Glomerular endothelial cell (primary cell): ENCODE measurements around the gene MGAT3. TPM values are rescaled to one million over a fixed set of nuclear protein-coding genes. Genes with fewer than 3 reads are reported as not detected.
A peak's percentile ranks its signal among the peaks of the same experiment; 100 is the strongest.

Experiments
- DNase-seq: peaks from one replicate; pipeline ENCODE4 v3.0.0-alpha.2; 2011; ENCODE audit warnings: low read depth, low spot score; ENCODE audit errors: extremely low read depth
- total RNA-seq: library from RNA; depleted of rRNA; stranded (reverse); fragments of >200 nt; gene quantifications from 2 replicates; pipeline ENCODE4 v1.2.3, GENCODE V29; 2015

Gene MGAT3
- total RNA-seq, 1 donor from 2014 or later: 0.12 TPM

DNA sequence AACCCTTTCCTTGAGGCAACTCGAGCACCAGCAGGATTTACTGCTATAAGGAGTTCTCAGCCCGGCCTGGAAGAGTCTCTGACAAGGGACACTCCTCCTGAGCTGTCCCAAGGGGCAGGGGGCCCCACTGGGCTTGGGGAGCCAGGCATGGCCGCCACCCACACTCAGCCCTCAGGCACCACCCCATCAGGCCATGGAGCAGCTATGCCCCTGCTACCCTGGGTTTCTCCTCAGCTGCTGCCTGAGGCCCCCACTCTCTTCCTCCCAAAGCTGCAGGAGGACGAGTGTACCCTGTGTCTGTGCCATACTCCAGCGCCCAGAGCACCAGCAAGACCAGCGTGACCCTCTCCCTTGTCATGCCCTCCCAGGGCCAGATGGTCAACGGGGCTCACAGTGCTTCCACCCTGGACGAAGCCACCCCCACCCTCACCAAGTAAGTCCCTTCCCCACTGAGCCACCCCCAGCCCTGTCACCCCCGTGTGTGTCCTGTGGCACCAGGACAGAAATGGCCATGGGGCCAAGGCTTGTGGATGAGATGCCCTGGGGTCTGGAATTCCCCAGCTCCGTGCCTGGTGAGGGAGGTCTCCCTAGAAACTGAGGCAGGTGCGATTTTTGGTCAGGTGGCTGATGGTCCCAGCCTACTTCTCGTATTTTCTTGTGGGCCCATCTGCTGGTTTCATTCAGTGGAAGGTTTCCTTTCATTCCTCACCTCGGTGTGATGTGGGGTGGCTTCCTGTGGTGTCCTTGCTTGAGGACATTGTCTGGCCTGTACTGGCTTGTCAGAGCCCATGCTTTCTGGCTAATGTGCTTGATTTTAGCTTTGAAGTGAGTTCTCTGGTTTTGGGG, 28.8 kb upstream of the MGAT3 start:
- DNase-seq: no peak

DNA sequence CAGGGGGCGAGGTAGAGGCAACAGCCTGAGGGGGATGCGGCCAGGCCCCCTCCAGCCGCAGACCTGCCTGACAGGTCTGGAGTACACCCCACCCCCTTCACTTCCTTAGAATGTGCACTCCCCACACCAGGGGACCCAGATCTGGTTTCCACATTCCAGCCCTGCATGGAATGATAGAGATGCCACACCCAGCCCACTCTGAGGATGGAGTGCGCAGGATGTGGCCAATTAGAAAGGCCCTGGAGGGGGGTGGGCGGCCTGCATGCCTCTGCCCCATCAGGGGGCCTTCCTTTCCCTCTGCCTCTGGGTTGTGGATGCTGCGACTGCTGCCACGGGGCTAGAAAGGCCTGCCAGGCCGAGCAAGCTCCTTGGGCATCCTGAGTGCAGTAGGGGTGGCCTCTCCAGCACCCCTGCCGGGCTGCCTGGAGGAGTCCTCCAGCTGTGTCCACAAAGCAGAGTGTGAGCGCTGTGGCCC, 28.2 kb upstream of the MGAT3 start:
- DNase-seq: no peak

DNA sequence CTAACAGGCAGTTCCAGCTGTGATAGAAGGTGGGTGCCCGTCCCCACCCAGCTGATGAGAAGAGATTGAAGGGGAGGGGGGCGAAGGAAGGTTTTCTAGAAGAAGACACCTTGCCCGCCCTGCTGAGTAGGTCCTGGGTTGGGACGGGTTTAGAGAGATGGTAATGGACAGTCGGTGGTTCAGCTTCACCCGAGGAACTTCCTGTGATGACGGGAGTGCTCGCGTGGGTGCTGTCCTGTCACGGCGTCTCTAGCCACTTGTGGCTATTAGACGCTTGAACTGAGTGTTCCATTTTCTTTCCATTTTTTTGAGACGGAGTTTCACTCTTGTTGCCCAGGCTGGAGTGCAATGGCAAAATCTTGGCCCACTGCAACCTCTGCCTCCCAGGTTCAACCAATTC, 27.6 kb upstream of the MGAT3 start:
- no peak for DNase-seq

DNA sequence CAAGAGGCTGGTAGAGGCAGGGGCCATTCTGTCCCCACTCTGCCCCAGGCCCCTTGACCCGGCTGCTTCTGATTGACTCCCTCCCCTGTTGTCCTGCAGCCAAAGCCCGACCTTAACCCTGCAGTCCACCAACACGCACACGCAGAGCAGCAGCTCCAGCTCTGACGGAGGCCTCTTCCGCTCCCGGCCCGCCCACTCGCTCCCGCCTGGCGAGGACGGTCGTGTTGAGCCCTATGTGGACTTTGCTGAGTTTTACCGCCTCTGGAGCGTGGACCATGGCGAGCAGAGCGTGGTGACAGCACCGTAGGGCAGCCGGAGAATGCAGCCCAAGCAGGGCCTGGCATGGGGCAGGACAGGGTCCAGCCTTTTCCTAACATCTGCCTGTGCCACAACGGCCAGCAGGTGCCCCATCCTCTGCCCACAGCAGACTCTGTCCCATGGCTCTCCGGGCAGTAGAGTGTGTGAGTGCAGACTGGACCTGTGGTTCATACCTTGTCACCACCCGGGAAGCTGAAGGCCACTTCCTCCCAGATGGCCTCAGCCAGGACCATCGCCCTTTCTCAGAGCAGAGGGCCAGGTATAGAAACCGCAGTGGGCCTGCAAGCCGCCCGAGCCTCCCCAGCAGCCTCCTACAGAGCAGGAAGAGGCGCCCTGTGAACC, 26.8 kb upstream of the MGAT3 start:
- no peak for DNase-seq

DNA sequence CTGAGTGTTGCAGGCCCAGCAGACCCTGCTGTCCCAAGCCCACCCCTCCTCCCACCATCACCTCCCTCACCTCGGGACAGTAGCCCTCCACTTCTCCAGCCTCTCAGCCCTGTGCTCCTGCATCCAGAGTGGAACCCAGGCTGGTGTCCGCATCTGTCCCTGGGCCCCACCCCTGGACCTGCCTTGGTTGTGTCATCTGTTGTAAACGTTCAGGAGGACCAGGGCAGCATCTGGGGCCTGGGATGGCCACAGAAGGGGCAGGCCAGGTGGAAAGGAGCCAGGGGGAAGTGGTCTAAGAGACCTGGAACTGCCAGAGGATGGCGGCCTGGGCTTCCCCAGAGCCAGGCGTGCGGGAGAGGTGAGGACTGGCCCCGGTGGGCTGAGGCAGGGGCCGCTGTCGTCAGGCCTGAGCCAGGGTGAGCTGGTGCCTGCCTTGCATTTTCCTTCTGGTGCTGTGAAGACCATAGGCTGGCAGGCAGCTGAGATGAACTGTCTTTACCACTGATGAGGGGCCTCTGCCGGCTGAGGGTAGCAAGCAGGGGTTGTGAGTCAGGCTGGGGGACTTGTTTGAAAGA, 26.1 kb upstream of the MGAT3 start:
- no peak for DNase-seq

DNA sequence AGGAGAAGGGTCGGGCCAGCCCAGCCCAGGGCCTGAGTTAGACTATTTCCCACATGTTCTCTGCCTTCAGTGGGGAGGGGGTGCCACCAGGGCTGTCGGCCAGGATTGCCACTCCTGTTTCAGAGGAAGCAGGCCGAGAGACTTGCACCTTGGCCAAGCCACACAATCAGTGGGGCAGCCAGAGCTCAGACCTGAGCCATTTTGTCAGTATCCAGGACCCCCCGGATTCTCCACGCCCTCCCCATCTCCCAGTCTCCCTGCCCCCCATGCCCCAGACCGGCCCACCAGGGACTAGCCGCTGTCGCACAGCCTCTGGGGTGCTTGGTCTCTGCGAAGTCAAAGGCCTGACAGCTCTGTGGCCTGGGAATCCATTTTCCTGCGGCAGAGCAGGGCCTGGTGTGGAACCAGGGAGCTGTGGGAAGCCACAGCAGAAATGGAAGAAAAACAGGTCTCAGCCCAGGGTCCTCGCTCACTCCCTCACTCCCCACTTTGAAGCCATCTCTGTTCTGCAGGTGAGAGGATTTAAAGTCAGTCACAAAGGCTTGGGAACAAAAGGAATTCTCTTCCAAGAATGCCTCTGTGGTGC, 25.5 kb upstream of the MGAT3 start:
- no peak for DNase-seq

DNA sequence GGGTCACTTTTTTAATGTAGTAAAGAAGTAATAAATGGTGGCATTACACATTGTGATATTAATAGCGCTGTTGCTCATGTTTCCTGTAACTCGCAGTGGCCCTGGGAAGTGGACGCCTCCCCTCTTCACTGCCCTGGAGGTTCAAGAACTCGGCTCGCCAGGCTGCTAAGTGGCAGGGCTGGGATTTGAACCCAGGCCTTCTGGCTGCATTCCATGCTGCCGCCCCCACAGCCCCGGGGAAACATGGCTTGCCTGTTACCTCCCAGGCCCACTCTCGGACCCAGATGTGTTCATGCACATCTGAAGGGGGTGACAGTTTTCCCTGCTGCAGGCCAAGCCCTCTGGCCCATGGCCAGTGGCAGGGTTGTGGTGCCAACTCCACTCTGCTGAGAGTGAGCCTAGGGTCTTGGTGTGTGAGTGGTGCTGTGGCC, 25.0 kb upstream of the MGAT3 start:
- peak; percentile 25 for DNase-seq

DNA sequence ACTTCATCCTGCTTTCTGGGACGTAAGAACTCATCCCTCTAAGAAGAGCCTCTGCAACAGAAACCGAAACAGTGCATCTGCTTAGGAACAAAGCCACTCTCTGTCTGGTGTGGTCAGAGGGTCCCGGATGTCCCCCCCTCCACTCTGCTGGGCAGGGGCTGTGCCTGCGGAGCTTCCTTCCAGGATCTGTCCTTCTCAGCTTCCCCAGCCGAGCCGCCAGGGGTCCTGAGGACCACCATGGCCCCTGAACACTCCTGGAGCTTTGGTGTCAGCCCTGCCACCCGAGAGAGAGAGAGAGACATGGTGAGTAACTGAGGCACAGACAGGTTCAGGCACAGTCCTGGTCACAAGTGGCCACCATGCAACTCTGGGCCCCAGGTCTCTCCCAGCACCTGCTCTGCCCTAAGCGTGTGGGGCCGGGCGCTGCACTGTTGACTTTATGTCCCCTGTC, 24.4 kb upstream of the MGAT3 start:
- DNase-seq: no peak

DNA sequence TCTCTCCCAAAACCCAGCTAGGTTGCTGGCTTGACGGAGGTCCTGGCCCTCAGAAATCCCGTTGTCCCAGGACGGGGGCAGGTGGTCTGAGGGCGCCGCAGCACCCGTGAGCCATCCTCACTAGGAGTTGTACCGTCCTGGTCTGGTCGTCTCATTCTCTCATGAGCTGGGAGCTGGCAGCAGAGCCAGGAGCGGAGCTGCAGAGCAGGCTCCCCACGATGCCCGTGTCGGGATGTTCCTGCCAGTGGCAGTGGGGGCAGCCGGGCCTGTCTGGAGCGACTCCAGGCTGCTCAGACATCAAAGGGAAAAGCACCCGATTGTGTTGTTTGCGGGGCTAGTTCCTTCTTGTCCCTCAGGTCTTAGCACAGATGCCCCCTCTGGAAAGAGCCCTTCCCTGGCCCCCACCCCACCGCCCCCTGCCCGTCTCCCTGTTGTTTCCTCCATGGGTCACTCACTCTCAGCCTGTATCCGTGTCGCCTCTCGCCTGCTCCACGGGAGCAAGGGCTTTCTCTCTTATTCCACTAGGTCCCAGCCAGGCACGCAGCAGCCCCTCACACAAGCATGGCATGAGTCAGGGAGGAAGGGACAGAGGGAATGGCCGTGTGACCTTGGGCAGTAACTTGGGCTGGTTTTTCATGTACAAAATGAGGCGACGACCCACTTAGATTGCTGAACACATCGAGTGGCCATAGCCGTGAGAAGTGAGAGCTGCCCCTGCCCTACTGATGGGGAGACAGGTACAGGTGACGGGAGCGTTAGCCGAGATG, 23.2 kb upstream of the MGAT3 start:
- DNase-seq: no peak

DNA sequence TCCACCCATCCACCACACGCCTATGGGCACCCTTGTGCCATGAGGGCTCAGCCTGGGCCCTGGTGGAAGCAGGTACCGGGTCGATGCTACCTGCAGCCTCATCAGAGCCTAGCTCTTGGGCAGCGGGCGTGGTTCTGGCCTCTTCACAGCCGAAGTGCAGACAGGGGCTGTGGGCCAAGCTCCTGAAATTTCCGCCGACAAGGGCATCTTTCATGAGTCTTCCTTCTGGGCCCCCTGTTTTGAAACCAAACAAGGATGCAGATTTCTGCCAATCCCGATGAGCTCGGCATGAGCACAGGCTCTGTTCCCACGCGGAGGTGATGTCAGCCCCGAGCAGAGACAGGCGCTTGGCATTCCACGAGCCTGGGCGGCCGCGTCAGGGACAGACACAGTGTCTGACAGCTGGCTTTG, 22.6 kb upstream of the MGAT3 start:
- no peak for DNase-seq

DNA sequence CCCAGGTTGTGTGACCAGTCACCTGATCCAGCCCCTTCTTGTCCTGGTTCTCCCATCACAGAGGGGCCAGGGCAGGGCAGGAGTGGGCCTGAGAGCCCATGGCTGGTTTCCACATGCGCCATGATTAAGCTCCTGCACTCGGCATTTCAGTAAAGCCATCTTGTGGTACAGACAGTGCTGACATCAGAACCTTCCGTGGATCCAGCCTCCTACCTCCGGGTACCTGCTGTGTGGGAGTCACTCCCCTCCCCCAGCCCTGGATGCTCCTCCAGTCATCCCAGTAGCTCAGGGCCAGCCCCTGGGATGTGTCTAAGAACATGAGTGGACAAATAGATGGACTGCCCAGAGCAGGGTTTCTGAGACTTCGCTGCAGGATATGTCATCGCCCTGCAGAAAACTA, 22.1 kb upstream of the MGAT3 start:
- no peak for DNase-seq

DNA sequence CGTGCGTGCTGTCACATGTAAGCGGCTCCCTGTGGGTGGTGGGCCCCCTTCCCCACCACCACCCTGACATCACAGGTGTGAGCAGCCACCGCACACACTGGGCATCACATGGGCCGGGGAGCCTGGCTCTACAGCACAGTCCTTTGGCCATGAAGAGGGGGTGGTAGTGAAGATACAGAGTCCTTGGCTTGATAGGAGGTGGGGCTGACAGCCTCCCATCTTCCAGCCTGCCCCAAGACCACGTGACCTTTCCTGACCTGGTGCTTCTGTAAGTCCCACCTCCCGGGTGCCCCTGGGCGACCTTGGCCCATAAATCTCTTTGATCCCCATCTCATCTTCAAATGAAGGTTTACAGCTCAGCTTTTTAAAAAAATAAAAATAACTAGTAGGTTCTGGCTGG, 21.2 kb upstream of the MGAT3 start:
- DNase-seq: no peak

DNA sequence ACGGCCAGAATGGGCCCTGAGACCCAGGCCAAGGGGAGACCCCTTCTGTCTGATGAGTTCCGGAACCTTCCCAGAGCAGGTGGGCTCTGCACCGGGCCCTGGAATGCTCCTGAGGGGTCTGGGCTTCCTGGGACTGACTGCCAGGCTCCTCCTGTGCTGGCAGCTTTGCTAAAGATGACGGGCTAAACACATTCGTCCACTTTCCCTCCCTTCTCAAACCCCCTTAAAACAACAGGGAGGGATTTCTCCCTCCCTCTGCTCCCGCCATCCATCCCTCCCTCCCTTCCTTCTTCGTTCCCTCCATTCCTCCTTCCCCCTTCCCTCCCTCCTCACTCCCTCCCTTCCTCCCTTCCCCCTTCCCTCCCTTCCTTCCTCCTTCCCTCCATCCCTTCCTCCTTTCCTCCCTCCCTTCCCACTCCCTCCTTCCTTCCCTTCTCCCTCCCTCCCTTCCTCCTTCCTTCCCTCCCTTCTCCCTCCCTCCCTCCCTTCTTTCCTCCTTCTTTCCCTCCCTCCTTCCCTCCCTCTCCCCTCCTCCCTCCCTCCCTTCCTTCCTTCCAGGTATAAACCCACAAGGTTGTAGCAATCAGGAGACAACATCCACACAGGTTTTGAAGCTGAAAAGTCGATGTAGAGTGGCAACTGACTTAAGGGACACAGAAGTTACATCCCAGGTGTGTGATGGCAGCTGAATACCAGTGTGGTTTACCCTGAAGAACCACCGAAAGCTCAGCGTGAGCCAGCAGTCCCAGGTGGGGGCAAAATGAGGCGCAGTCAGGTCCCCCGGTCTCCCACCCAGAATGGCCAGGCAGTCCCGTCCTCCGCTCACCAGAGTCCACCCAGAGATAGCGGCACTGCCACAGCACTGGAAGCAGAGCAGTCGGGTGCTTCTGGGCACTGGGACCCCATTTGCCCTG, 18.8 kb upstream of the MGAT3 start:
- DNase-seq: no peak

DNA sequence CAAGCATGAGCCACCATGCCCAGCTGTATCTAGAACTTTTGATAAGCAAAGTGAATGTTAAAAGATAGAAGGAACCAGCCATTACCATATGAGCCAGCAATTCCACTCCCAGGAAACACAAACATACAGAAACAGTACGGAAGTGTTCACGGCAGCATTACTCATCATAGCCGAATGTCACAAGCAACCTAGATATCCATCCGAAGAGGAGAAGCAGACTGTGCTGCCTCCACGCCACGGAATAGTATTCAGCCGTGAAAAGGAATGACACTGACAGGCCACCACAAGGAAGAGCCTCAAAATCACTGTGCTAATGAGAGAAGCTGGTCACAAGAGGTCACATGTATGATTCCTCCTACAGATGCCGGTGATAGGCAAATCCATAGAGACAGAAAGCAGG, 17.6 kb upstream of the MGAT3 start:
- DNase-seq: no peak

DNA sequence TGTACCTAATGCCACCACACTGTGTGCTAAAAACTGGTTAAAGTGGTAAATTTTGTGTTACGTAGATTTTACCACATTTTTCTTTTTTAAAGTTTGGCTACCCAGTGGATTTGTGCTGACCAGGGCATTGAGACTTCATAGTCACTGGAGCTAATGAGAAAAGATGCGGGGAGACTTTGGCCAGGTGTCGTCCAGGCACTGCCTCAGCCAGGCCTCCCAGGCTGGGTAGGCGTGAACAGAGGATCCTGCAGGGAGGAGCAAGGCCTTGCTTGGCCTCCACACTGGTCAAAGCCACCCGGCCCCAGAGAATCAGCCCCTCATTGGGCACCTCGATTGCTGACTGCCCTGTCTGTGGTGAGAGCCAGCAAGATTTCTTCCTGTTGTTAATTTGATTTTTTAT, 13.4 kb upstream of the MGAT3 start:
- no peak for DNase-seq

DNA sequence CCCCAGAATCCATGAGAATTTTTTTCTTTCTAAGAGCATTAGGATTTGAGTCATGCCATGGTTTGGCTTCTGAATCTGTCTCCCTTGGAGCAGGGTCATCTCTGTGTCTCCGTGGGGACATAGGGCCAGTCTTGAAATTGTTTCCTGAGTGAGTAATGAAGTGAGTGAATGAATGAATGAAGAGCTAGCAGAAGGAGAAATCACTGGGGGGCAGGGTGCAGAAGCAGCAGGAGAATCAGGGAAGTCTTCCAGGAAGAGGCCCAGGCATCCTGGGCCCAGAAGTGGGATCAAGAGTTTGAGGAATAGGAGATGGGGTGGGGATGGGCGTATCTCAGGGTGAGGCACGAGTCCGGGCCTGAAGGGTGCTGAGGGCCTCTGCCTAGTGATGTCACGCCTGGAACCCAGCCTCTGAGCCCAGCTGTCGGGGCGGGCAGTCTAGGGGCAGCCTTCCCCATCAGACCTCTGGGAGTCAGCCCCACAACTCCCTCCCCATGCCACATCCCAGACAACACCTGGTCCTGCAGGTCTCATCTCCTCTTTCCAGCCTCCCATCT, 12.5 kb upstream of the MGAT3 start:
- DNase-seq: no peak

DNA sequence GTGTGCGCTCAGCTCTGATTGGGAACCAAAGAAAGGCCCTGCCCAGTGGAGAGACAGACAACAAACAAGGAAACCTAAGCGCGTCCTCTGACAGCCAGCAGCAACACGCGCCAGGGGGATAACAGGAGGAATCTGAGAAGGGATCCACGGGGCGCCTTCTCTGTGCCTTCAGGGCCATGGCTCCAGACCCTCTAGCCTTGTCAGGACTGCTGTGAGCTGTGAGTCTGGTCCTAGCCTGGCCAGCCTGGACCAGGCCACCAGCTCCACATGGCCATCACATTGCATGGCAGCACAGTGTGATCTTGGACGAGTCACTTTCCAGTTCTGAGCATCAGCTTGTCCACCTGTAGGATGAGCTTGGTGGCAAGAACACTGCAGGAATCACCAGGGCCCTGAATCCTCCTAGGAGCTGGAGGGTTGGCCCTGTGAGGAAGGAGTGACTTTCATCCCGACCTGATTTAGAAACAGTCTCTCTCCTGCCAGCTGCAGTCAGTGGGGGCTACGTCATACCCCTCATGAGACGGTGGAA, 11.8 kb upstream of the MGAT3 start:
- no peak for DNase-seq

DNA sequence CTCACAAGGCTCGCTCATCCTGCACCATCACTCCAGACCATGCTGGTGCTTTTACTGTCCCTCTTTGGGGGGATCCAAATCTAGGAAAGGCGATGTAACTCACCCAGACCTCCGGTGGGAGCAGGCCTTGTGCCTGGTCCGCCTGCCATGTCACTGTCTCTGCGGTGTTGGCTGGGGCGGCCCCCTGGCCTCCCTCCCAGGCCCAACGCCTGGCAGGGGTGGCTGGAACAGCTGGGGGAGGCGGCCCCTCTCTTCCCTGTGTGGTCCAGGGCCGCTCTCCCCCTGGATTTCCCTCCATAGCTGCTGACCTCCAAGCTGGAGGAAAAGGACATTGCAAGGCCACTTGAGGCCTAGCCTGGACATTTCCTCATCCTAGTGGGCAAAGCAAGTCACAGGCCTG, 11.1 kb upstream of the MGAT3 start:
- DNase-seq: no peak

DNA sequence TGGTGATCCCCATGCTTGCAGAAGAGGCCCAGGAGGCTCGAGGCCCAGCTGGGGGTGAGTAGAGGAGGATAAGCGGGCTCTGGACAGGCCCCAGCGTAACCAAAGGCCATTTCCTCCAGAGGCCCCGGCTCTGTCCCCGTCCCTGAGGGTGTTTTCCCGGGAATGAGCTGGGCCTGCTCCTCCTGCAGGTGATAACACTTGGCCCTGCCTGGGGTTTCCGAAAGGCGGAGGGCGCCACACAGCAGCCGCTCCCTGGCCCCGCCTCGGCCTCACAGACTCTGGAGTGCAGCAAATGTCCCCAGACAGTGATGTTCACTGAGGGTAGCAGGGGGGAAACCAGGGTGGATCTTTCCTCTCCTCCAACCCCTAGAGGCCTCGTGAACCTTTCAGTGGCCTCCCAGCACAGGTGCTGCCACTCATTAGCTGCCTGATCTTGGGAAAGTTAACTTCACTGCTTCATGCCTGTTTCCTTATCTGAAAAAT, 10.5 kb upstream of the MGAT3 start:
- DNase-seq: no peak
